Neuronal stem cell (in vitro differentiated cells): ENCODE measurements around the gene SETD1B.

Source experiments
- DNase-seq: peaks from one replicate; pipeline ENCODE4 v3.0.0-alpha.2; 2013; ENCODE audit warnings: low spot score
- H2AFZ ChIP-seq: one replicate; pipeline ENCODE4 v1.6.1; 2013; ENCODE audit warnings: mild to moderate bottlenecking, low read length, inconsistent platforms
- H2AK5ac ChIP-seq: 2 replicates; pipeline ENCODE4 v1.6.1; 2013; ENCODE audit warnings: low read depth, mild to moderate bottlenecking, inconsistent platforms, low read length, moderate library complexity, mixed read lengths
- H2BK120ac ChIP-seq: 2 replicates; pipeline ENCODE4 v1.6.1; 2013; ENCODE audit warnings: low read depth, mild to moderate bottlenecking, inconsistent platforms, low read length, moderate library complexity, mixed read lengths
- H2BK12ac ChIP-seq: one replicate; pipeline ENCODE4 v1.6.1; 2013; ENCODE audit warnings: low read length, inconsistent platforms
- H2BK15ac ChIP-seq: 2 replicates; pipeline ENCODE4 v1.6.1; 2013; ENCODE audit warnings: mild to moderate bottlenecking, low read length, inconsistent platforms, mixed read lengths
- H2BK5ac ChIP-seq: one replicate; pipeline ENCODE4 v1.6.1; 2013; ENCODE audit warnings: inconsistent platforms, mild to moderate bottlenecking, low read length, moderate library complexity
- H3K14ac ChIP-seq: one replicate; pipeline ENCODE4 v1.6.1; 2013; ENCODE audit warnings: low read length, inconsistent platforms
- H3K18ac ChIP-seq: 2 replicates; pipeline ENCODE4 v1.6.1; 2013; ENCODE audit warnings: low read length, inconsistent platforms
- H3K23ac ChIP-seq: 2 replicates; pipeline ENCODE4 v1.6.1; 2013; ENCODE audit warnings: low read depth, mild to moderate bottlenecking, mixed read lengths, low read length, inconsistent platforms; ENCODE audit not compliant: poor library complexity
- H3K27ac ChIP-seq: replicated peaks from 3 replicates; pipeline ENCODE4 v1.5.1; 2013; ENCODE audit warnings: low read length, inconsistent platforms
- H3K27me3 ChIP-seq, 3 experiments: 2 replicates each; pipeline ENCODE4 v1.6.1; 2013; ENCODE audit warnings: low read length in 3 of 3, mild to moderate bottlenecking in 2 of 3, inconsistent platforms in 1 of 3, low read depth in 1 of 3, mixed read lengths in 1 of 3, moderate library complexity in 1 of 3; ENCODE audit not compliant: control insufficient read depth in 3 of 3, insufficient read depth in 3 of 3
- H3K36me3 ChIP-seq, 2 donors: replicated peaks in 1 of 2; 2 replicates each; pipeline ENCODE4 v1.6.1; 2013; ENCODE audit warnings: low read length in 2 of 2; ENCODE audit not compliant: control insufficient read depth in 2 of 2, insufficient read depth in 2 of 2
- H3K4ac ChIP-seq: 2 replicates; pipeline ENCODE4 v1.6.1; 2013; ENCODE audit warnings: inconsistent platforms, mild to moderate bottlenecking, low read length, moderate library complexity
- H3K4me1 ChIP-seq, 2 donors: 1 replicate in 1 of 2; 2 replicates in 1 of 2; pipeline ENCODE4 v1.6.1; 2013; ENCODE audit warnings: low read length in 2 of 2, low read depth in 1 of 2; ENCODE audit not compliant: control insufficient read depth in 2 of 2, insufficient read depth in 1 of 2
- H3K4me2 ChIP-seq: one replicate; pipeline ENCODE4 v1.6.1; 2013; ENCODE audit warnings: mild to moderate bottlenecking, low read length, inconsistent platforms; ENCODE audit not compliant: insufficient read depth, poor library complexity, severe bottlenecking
- H3K4me3 ChIP-seq, 2 donors: 2 replicates each; pipeline ENCODE4 v1.5.1; 2013; ENCODE audit warnings: low read length in 2 of 2, mild to moderate bottlenecking in 2 of 2, inconsistent platforms in 1 of 2, moderate library complexity in 1 of 2
- H3K79me1 ChIP-seq: one replicate; pipeline ENCODE4 v1.6.1; 2013; ENCODE audit warnings: low read depth, mild to moderate bottlenecking, inconsistent platforms, low read length, moderate library complexity
- H3K9ac ChIP-seq: one replicate; pipeline ENCODE4 v1.6.1; 2013; ENCODE audit warnings: mild to moderate bottlenecking, low read depth, low read length, inconsistent platforms; ENCODE audit not compliant: poor library complexity
- H3K9me3 ChIP-seq, 2 donors: replicated peaks in 1 of 2; 2 replicates each; pipeline versions ENCODE3 to v1.6.1; 2013; ENCODE audit warnings: low read length in 2 of 2, mild to moderate bottlenecking in 2 of 2, inconsistent platforms in 1 of 2, low read depth in 1 of 2, mixed read lengths in 1 of 2, moderate library complexity in 1 of 2; ENCODE audit not compliant: control insufficient read depth in 2 of 2, insufficient read depth in 1 of 2
- H4K8ac ChIP-seq: one replicate; pipeline ENCODE4 v1.6.1; 2013; ENCODE audit warnings: low read depth, mild to moderate bottlenecking, inconsistent platforms, low read length, moderate library complexity
- H4K91ac ChIP-seq: one replicate; pipeline ENCODE4 v1.6.1; 2013; ENCODE audit warnings: low read length, low read depth, mild to moderate bottlenecking, inconsistent platforms; ENCODE audit not compliant: poor library complexity
- WGBS, 2 donors: extraction: QIAGEN DNeasy Blood & Tissue Kit; methylation state at CpG; one replicate each; pipeline ENCODE4 v1.1.7; 2013; ENCODE audit warnings: missing lambda C conversion rate in 2 of 2, mixed read lengths in 1 of 2; ENCODE audit not compliant: insufficient read length in 2 of 2, insufficient replicate concordance in 1 of 2; ENCODE audit errors: extremely low coverage in 2 of 2; 5-methylcytosine and 5-hydroxymethylcytosine counted together

Gene SETD1B

DNA sequence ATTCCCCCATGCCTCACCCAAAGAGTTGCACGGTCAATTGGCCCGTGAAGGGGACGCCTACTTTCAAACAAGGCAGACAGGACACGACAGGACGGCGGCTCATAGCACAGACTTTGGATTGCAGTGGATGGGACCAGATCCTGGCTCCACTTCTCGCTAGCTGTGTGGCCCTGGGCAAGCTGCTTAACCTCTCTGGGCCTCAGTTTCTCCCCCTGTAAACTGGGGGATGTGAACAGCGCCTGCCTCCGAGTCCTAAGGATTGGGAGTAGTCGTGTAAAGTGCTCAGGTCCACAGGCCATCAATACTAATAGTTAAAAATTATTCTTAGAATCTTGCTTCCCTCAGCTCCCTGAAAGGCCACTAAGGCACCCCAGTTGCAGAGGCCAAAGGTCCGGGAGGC, 23.4 kb upstream of the SETD1B start:
- H2AK5ac ChIP-seq, result peak overlapping the region; percentile 46
- no peak overlapping the region for H3K4me2 ChIP-seq
- peaks cover 1% of the 10 kb centered on the region for H3K79me1 ChIP-seq
- H3K9me3 ChIP-seq, result no peaks in the 10 kb centered on the region
- no peak overlapping the region for H3K14ac ChIP-seq
- H3K18ac ChIP-seq, result no peak overlapping the region
- no peaks in the 10 kb centered on the region for H3K27me3 ChIP-seq
- peaks cover 8 to 9% of the 10 kb centered on the region in 2 donors for H3K4me1 ChIP-seq
- H3K27ac ChIP-seq, result no peak overlapping the region
- H2BK120ac ChIP-seq, result no peak overlapping the region
- H2BK15ac ChIP-seq, result no peak overlapping the region
- no peak overlapping the region for H3K4ac ChIP-seq
- H3K36me3 ChIP-seq, result peaks cover 3 to 5% of the 10 kb centered on the region in 2 donors
- H2AFZ ChIP-seq, result no peak overlapping the region
- H2BK12ac ChIP-seq, result no peak overlapping the region
- H4K8ac ChIP-seq, result no peak overlapping the region
- H4K91ac ChIP-seq, result no peak overlapping the region
- no peak for DNase-seq
- H3K4me3 ChIP-seq, result no peak overlapping the region
- WGBS, 2 donors, result no CpG with 5 or more reads among the region's 11 CpGs
- H3K23ac ChIP-seq, result no peak overlapping the region
- H3K9ac ChIP-seq, result no peak overlapping the region
- H2BK5ac ChIP-seq, result peak overlapping the region; percentile 60

DNA sequence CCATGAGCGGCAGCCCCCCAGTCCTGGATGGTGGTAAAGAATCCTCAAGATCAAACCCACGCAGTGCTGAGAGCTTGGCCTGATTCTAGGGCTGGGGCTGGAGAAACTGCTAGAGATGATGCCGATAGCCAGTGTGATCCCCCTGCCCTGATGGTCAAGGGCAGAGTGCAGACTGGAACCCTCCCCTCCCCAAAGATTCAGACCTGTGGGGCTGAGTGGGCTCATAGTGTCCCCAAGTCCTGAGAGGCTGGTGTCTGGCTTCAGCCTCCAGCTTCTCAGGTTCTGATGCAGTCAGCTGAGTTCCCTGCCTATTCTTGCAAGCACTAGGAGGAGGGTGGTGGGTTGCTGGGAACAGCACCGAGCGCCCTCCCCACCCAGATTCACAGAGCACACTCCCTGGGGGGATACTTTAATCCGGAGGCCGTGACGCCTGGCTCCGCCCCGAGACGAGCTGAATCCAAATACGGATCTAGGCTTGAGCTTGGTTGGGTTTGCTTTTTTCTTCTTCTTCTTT, 22.3 kb upstream of the SETD1B start:
- Histone ChIP-seq H3K4me2 (no peak overlapping the region), H2AFZ (no peak overlapping the region), H3K4me1 (peaks cover 5 to 8% of the 10 kb centered on the region in 2 donors), H3K4me3 (no peak overlapping the region), H3K18ac (peak overlapping the region; percentile 30), H3K79me1 (peaks cover 1% of the 10 kb centered on the region), H3K9me3 (no peaks in the 10 kb centered on the region), H3K27ac (no peak overlapping the region), H2BK120ac (no peak overlapping the region), H3K23ac (no peak overlapping the region), H2AK5ac (no peak overlapping the region), H4K91ac (no peak overlapping the region), H4K8ac (no peak overlapping the region), H3K4ac (no peak overlapping the region), H3K14ac (no peak overlapping the region), H2BK12ac (no peak overlapping the region), H2BK15ac (no peak overlapping the region), H2BK5ac (no peak overlapping the region), H3K9ac (no peak overlapping the region), H3K27me3 (no peaks in the 10 kb centered on the region), H3K36me3 (peaks cover 3 to 5% of the 10 kb centered on the region in 2 donors)
- no peak for DNase-seq
- WGBS, 2 donors, result no CpG with 5 or more reads among the region's 12 CpGs

DNA sequence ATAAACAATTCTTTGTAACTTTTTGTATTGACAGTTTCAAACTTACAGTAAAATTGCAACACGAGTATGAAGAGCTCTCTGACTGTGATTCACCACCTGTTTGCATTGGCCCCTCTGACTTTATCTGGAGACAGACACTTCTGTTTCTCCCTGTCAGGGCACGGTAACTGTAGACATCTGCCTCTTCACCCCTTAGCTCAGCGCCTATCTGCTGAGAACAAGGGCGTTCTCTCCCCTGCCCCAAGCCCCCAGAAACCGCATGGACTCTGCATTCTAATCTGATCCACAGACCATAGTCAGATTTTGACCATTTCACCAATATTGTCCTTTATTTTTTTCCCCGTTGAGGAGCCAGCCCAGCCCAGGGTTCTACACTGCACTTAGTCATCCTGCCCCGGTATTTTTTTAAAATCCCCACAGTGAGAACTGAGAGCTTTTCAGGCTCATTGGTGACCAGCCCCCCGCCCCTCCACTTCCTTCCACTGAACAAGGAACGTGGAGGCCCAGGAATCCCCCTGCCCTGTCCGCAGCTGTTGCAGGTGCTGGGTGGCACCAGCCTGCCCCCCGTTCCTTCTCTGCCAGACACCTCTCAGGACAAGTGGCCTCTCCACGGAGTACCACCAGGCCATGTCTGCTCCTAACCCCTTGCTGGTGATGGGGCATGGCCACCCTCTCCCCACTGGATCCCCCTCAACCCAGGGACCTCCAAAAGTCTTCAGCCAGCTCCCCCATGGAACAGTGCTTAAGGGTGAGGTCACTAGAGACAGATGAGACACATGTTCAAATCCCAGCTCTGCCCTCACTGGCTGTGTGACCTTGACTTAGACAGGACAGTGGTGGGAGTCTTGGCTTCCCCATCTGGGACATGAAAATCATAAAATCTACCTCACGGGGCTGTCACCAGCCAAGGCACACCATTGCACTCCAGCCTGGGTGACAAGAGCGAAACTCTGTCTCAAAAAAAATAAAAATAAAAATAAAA, 21.5 kb upstream of the SETD1B start:
- H3K36me3 ChIP-seq, result peaks cover 3 to 5% of the 10 kb centered on the region in 2 donors
- no peak overlapping the region for H3K18ac ChIP-seq
- H2BK120ac ChIP-seq, result no peak overlapping the region
- H4K91ac ChIP-seq, result no peak overlapping the region
- H2BK5ac ChIP-seq, result no peak overlapping the region
- H3K27me3 ChIP-seq, result no peaks in the 10 kb centered on the region
- H3K27ac ChIP-seq, result no peak overlapping the region
- H2AK5ac ChIP-seq, result no peak overlapping the region
- H3K9me3 ChIP-seq, result no peaks in the 10 kb centered on the region
- no peak overlapping the region for H2AFZ ChIP-seq
- H3K9ac ChIP-seq, result no peak overlapping the region
- H3K4me1 ChIP-seq, result peaks cover 5 to 8% of the 10 kb centered on the region in 2 donors
- peaks cover 1% of the 10 kb centered on the region for H3K79me1 ChIP-seq
- H2BK15ac ChIP-seq, result no peak overlapping the region
- H3K4me3 ChIP-seq, result no peak overlapping the region
- no peak overlapping the region for H4K8ac ChIP-seq
- no peak overlapping the region for H2BK12ac ChIP-seq
- H3K23ac ChIP-seq, result no peak overlapping the region
- no peak overlapping the region for H3K4me2 ChIP-seq
- no peak for DNase-seq
- no CpG with 5 or more reads among the region's 14 CpGs for WGBS, 2 donors
- H3K14ac ChIP-seq, result peak overlapping the region; percentile 57
- no peak overlapping the region for H3K4ac ChIP-seq

DNA sequence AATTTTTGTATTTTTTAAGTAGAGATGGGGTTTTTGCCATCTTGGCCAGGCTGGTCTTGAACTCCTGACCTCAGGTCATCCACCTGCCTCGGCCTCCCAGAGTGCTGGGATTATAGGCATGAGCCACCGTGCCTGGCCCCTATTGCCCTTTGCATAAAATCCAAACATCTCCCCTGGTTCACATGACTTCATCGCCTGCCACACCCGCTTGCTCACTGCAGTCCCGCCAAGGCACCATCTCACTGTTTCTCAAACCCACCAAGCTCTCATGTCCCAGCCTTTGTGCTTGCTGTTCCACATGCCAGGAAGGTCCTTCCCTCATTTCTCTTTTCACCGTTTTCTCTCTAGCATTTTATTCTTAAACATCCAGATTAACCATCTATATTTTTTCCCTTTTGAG, 20.0 kb upstream of the SETD1B start:
- no peak for DNase-seq
- H2BK15ac ChIP-seq, result no peak overlapping the region
- H3K4me2 ChIP-seq, result no peak overlapping the region
- H2BK120ac ChIP-seq, result no peak overlapping the region
- no peak overlapping the region for H3K23ac ChIP-seq
- H3K4ac ChIP-seq, result no peak overlapping the region
- no peaks in the 10 kb centered on the region for H3K9me3 ChIP-seq
- peaks cover 3 to 5% of the 10 kb centered on the region in 2 donors for H3K36me3 ChIP-seq
- H2BK12ac ChIP-seq, result no peak overlapping the region
- H4K91ac ChIP-seq, result no peak overlapping the region
- H2AK5ac ChIP-seq, result no peak overlapping the region
- no peak overlapping the region for H3K4me3 ChIP-seq
- H3K27ac ChIP-seq, result no peak overlapping the region
- no peak overlapping the region for H3K9ac ChIP-seq
- H3K27me3 ChIP-seq, result no peaks in the 10 kb centered on the region
- H3K14ac ChIP-seq, result no peak overlapping the region
- H3K79me1 ChIP-seq, result peaks cover 1% of the 10 kb centered on the region
- no peak overlapping the region for H4K8ac ChIP-seq
- H2BK5ac ChIP-seq, result no peak overlapping the region
- no peak overlapping the region for H2AFZ ChIP-seq
- peaks cover 5 to 8% of the 10 kb centered on the region in 2 donors for H3K4me1 ChIP-seq
- no peak overlapping the region for H3K18ac ChIP-seq
- WGBS, 2 donors, result no CpG with 5 or more reads among the region's 6 CpGs
